ENCODE measurements around the gene CFAP206.

DNA sequence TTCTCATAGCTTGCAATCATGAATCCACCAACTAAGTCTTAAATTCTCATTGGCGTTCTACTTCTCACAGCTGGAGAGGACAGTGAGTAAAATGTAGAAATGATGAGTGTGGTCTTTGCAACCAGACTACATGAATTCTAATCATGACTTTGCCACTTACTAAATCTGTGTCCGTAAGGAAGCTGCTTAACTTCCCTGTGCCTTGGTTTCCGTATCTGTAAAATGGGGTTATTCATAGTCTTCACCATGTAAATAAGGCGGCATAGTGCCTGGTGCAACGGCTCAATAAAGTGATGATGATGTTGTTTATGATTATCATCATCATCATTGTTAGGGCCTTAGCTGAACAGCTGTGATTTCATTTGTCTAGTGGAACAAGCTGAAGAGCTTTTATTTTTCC, 12.6 kb downstream of the CFAP206 start:
- TF ChIP-seq POLR2A (IDR thresholded peaks at IDR 0.05) (no peak), POLR2AphosphoS5 (IDR thresholded peaks at IDR 0.05) (no peak)
- TF ChIP-seq, protein P1, sequence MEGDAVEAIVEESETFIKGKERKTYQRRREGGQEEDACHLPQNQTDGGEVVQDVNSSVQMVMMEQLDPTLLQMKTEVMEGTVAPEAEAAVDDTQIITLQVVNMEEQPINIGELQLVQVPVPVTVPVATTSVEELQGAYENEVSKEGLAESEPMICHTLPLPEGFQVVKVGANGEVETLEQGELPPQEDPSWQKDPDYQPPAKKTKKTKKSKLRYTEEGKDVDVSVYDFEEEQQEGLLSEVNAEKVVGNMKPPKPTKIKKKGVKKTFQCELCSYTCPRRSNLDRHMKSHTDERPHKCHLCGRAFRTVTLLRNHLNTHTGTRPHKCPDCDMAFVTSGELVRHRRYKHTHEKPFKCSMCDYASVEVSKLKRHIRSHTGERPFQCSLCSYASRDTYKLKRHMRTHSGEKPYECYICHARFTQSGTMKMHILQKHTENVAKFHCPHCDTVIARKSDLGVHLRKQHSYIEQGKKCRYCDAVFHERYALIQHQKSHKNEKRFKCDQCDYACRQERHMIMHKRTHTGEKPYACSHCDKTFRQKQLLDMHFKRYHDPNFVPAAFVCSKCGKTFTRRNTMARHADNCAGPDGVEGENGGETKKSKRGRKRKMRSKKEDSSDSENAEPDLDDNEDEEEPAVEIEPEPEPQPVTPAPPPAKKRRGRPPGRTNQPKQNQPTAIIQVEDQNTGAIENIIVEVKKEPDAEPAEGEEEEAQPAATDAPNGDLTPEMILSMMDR (IDR thresholded peaks at IDR 0.05 in 8 of 11, conservative IDR thresholded peaks at IDR 0.05 in 3 of 11) = no peak

Measured in spleen (tissue), 7 donors.